Stimulated activated CD4-positive, alpha-beta T cell treated with anti-CD3 and anti-CD28 coated beads, Interleukin-4, amount 100 ng/mL, for 48 hours (primary cell): ENCODE data around the gene MIF4GD.
"Not testable (repeated sequence)": the region's sequence is repeated elsewhere in the genome, so short reads cannot be mapped to it uniquely, and the experiment has no call there.

ENCODE experiments used
- DNase-seq, 2 donors: peaks; one replicate each; pipeline ENCODE4 v3.0.0-alpha.2; 2020; ENCODE audit warnings: low read depth in 2 of 2

MIF4GD gene

DNA sequence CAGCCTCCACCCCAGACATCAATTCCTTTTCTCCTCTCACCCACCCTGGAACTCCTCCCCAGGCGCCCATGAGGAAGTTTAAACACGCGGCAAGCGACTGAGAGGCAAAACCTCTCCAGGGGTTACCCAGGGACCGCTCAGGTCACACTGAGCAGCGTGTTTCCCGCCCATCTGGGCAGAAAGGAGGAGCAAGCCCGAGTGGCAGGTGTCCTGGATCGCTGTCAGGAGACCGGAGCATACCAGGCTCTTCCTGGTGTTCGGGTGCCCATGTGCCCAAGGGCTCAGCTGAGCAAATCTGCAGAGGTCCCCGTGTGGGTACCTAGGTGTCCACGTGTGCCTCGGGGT, 17.7 kb upstream of the MIF4GD start:
- DNase-seq = peak; percentile 39 to 40

DNA sequence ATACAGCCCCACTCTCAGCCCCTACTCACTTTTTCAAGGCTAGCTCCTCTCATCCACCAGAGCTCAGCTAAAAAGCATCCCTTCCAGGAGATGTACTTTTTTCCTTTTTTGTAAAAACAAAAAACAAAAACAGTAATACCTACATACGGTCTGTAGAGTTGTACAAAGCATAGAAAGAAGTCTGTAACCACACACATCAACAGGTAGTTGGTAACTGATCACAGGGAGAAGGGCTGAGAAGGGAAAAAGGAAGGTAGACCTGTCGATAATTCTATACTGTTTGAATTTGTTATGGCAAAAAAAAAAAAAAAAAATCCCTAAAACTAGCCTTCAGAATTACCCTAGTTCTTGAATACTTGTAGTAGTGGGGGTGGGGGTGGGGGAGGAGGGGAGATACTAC, 17.3 kb upstream of the MIF4GD start:
- no peak for DNase-seq

GRCh38 chr17:75287221-75287620, 16.2 kb upstream of the MIF4GD start:
- DNase-seq = no peak

- no peak for DNase-seq
These were observed 14.1 kb upstream of the MIF4GD start for GRCh38 chr17:75285123-75285522.

GRCh38 chr17:75280189-75280588, 9.2 kb upstream of the MIF4GD start:
- DNase-seq = not testable (repeated sequence)

DNA sequence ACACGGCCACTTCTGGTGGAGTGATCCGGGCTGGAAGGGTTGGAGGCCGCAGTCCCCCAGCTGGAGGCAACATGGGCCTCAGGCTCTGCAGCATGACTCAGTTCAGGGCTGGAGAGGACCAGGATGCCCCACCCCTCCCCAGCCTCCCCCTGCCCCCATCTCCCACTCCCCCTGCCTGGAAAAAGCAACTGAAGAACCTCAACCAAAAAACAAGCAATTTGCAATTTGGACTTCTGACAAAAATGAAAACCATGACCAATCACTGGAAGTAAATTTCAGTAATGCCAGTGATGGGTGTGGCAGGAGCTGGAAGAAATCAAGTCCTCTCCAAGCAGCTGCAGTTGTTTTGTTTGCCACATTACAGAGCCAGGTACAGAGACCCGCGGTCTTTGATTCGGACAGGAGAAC, 6.6 kb upstream of the MIF4GD start:
- DNase-seq = no peak

DNA sequence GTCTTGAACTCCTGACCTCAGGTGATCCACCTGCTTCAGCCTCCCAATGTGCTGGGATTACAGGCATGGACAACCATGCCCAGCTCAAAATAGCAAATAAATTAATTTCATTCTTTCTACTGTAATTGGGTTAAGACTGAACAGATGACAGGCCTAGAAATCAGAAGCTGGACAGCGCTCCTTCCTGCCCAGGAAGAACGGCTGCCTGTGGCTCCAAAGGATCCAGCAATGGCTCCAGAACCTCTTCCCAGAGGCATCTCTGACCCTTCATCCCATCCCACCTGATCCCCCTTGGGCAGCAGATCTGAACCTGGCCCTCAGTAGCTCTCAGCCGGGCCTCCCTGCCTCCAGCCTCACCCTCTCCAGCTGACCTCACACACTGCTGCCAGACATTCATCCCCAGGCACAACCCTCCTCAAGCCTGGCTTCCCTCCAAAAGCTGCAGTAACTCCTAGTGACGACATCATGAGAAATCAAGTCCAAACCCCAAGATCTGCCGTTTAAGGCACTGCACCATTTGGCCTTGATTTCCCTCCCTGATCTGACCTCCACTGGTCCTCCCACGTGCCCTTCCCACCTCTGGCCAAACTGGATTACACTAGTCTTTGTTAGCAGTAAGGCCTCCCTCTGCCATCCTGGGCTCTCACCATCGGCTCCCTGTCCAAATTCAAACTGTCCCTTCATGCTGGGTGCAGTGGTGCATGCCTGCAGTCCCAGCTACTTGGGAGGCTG, 3.1 kb upstream of the MIF4GD start:
- no peak for DNase-seq

- no peak for DNase-seq
These were observed 1.8 kb upstream of the MIF4GD start for GRCh38 chr17:75272848-75273184.

DNA sequence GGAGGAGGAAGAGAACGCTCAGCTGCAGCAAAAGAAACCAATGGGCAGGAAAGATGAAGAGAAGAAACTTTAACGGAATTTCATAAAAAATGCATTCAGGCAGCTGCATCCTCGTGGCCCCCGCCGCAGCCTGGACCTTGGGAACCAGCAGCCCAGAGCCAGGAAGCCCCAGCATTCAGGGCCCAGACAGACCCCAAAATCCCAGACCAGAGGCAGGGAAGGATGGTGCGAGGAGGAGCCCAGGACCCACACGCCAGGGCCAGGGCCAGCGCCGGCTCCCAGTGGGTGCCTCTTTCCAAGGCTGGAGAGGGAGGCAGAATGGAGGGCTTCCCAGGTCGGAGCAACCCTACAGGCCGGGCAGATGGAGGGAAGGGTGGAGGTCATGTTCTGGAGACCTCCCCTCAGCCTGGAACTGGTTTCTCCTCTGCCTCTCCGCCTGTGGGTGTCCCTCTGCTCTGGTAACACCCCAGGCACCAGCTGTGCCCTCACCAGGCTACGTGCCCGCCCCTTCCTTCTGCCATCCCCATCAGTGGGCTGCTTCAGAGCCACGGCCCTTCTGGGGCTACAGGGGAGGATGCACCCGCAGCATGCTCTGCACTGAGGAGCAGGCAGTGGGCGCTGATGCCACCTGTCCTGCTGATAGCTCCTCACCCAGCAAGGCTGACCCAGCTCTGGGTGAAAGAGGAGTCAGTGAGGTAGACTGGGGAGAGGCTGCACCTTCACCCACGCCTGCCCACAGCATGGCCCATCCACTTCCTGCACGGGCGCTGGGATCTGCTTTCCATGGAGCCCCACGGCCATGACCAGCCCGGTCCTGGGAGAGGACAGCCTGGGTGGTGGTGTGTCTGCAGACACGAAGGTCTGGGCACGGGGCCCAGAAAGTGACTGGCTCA, 1.2 kb upstream of the MIF4GD start:
- no peak for DNase-seq

DNA sequence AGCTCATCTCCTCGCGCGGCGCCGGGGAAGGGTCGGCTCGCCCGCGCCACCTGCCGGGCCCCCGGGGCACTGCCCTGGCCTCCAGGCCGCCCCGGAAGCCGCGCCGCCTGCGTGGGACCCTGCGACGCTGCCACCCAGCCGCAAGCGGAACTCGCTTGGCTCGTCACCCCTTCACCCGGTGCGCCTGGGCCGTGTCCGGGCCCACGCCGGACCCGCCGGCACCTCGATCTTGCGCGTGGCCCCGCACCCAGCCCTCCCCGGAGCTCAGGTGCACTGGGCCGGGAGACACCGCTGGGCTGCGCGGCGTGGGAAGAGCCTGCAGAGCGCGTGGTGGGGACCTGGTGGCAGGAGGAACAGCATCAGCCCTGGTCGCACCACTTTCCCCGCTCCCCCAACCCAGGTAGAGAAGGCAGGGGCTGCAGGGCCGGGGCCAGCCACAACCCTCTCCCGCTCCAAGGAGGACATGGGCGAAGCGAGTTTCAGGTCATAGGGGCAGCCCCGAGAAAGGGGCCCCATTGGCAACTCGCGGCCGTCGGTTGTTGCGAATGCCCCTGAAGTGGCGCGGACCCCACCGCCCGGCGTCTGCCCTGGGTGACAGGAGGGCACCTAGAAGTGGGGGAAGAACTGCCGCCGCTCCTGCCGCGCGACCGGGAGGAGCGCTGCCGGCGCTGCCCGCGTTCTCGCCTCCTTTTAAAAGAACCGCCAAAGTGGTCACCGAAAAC, 363 bp upstream of the MIF4GD start:
- DNase-seq = peak; percentile 83 to 84

GRCh38 chr17:75270218-75270965, 639 bp downstream of the MIF4GD start:
- DNase-seq = peak; percentile 50 to 56

GRCh38 chr17:75269844-75270217, 1.2 kb downstream of the MIF4GD start:
- no peak for DNase-seq

DNA sequence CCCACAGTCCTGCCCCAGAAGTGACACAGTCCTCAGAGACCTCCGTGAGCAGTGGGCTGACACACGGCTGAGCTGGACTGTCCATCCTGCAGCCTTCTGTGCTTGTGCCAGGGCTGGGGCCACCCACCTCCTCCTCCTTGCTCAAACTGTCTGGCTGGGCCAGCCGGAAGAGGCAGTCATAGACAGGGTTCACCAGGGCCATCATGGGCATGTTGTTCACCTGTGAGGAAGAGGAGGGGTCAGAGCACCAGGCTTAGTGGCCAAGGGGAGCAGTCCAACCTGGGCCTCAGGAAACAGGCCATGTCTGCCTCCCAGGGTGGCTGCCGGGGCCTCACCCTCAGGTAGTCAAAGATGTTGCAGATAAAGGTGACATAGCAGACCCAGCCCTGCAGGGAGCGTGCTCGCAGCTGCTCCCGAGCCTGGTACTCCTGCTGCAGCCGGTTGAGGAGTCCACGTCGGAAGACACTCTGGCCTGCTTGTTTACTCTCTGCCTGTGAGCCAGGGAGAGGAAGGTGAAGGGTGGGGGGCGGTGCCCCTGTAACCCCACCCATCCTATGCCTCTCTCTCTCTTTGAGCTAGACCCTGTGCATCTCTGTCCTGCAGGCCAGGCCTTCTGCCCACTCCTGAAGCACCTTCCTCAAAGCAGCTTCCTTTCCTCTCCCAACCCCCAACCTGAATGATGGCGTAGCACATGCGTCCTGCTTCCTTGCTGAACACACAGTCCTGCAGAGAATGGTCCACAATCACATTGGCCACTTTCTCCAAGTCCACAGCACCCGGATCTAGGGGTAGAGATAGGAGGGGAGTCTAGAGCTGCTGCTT, 3.4 kb downstream of the MIF4GD start:
- DNase-seq = no peak

GRCh38 chr17:75267153-75267410, 3.9 kb downstream of the MIF4GD start:
- no peak for DNase-seq

DNA sequence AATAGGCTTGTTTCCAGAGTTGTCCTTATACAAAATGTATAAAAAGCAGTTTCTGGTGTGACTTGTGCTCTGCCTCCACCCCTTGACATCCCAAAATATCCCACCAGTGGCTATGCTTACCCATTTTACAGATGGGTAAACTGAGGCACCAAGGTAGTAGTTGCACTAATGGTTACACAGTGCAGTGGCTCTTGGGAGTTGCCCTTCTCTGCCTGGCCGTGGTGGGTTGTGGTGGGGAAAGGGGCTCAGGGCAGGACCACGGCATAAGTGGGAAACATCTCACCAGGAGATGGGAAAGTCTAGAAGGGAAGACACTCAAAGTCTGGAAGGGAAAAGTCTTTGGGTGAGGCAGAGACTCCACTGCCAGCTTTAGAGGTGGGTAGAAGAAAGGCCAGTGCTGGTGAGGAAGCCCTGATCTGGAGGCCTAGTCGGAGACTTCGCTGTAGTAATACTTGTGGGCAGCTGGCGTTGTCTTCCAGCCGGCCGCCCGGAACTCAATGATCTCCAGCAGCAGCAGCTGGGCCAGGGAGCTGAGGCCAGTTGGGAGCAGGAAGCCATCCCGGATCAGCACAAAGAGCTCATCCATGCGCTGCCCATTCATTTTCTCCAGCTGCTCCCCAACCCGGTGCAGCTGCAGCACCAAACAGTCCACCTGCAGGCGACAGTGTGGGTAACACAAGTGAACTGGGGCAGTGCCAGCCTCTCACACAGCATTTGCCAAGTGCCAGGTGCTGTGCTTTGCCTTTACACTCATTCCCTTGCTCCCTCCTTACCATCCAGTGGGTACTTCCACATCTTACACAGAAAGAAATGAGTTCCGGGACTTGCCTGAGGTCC, 4.5 kb downstream of the MIF4GD start:
- DNase-seq = no peak

DNA sequence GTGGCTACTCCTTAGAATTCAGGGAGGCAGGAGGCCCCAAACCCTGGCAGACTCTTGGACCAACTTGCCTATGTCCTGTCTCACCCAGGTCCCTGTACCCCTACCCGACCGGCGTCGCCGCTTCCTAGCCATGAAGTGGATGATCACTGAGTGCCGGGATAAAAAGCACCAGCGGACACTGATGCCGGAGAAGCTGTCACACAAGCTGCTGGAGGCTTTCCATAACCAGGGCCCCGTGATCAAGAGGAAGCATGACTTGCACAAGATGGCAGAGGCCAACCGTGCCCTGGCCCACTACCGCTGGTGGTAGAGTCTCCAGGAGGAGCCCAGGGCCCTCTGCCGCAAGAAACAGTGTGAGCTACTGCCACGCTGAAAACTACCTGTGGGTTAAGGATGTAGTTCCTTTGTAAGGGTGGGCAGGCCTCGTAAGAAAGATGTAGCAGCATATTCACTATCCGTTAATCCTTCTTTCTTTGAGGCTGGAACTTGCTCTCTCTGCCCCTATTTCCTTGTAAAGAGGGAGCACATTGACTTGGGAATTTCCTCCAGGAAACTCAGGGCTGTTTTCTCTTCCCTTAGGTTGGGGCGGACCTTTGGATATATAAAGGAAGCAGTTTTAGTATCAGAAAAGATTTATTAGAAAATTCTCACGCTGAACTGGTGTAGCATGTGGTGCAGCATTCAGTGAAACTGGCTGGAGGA, 5.3 kb downstream of the MIF4GD start:
- no peak for DNase-seq

GRCh38 chr17:75263055-75263454, 8.0 kb downstream of the MIF4GD start:
- no peak for DNase-seq

GRCh38 chr17:75262112-75262606, 8.9 kb downstream of the MIF4GD start:
- DNase-seq = no peak

DNA sequence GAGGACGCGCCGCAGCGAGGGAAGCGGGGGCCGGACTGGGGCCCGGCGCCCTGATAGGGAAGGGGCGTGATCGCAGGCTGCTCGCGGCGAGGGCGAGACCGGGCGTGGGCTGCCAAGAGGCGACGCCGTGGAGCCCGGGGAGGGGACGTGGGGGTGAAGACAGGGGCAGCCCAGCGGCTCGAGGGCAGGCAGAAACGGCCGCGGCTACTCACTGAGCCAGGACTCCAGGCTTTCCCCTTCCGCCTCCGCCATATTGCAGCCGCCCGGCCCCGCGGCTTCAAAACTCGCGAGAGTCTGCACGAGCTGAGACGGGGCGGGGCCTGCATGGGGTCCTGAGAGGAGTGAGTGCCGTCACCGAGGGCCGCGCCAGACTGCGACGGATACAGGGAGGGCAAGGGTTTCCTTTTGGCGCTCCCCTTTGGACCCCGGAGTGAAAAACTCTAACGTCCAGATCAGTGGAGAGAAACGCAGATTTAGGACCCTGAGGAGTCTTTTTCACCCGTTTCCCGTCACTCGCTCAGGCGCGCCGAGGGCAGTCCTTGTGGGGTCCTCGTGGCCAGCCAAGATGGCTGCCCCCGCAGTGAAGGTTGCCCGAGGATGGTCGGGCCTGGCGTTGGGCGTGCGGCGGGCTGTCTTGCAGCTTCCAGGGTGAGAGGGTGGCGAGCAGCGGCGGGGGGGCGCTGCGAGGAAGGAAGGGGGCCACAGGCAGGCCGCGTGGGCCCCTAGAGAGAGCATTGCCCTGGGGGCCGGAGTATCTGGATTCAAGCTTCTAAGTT, 9.5 kb downstream of the MIF4GD start, which contains the start of the genes GGA3 and MRPS7:
Gene GGA3 (minus strand): TSS at position 271 of the 776 bp plus-strand sequence. CDS start 19 bp downstream, at position 252.
Gene MRPS7 (plus strand): TSS at position 544 of the 776 bp plus-strand sequence. CDS start 22 bp downstream, at position 566.
- DNase-seq = peak; percentile 95 to 96
